Measurements from ENCODE around the gene KCNIP1. TPM values are rescaled to one million over a fixed set of nuclear protein-coding genes. Genes with fewer than 3 reads are reported as not detected.

Gene KCNIP1
- polyA plus RNA-seq, 2 of the 4 experiments (the other 2 are of a cell fraction), result not detected

DNA sequence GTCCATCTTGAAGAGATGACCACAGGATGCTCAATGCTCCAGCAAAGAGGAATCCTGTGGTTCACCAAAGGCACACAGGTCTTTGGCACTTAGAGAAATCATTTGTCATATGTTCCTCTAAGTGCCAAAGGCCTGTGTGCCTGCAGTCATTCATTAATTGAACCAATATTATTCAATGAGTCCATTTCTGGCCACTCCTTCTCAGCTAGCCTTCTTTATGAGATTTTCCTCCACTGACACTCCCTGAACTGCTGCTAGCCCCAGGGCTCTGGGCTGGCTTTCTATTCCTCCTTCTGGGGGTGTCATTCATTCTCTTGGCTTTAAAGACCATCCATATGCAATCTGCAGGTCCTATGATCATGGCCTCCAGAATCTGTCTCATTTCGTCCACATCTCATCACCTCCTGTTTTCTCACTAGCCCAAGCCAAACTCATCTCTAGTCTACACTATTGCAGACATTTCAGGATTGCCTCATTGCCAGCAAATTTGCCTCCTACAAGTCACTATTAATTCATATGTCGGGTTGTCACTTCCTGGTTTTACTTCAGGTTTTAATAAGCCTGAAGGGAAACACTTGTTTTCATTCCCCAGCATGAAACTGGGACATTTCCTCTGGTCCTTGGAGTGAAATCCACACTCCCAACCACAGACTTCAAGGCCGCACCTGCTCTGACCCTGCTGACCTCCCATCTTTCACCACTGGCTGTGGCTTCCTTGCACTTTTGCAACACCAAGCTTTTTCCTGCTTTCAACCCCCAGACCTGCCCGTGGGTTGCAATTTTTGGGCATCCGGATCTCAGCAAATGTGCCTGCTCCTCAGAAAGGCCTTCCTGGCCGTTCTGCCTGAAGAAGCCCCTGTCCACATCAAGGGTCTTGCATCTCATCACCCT is 35.1 kb downstream of the KCNIP1 start:
- CTCF ChIA-PET, result interaction anchor here (1.1 to 1.7 kb wide), 2 partner anchors 9 to 93 kb away, joined by 3 to 4 read pairs; no protein-coding TSS in a partner anchor
- WGBS (ENCODE audit: missing lambda C conversion rate), result 74% methylated on average over 6 of the region's 6 CpGs
- no peak for DNase-seq (ENCODE audit: low read depth in 1 of 2, low spot score in 1 of 2)
- POLR2A ChIA-PET, result no interaction called here
- no peak for ATAC-seq
- TF ChIP-seq EHF (CRISPR knock-in tag; IDR thresholded peaks at IDR 0.05) (no peak), ESRRA (IDR thresholded peaks at IDR 0.05; ENCODE audit: borderline replicate concordance, low read length) (no peak), POLR2A (IDR thresholded peaks at IDR 0.05; ENCODE audit: low read length) (no peak), HOXB5 (CRISPR knock-in tag; IDR thresholded peaks at IDR 0.05) (no peak), PHF8 (IDR thresholded peaks at IDR 0.05; ENCODE audit: borderline replicate concordance, low read depth) (no peak), MAZ (IDR thresholded peaks at IDR 0.05; ENCODE audit: borderline replicate concordance, low read depth, low read length) (no peak), HMGXB4 (CRISPR knock-in tag; IDR thresholded peaks at IDR 0.05; ENCODE audit: borderline replicate concordance) (no peak)
- no peak overlapping the region; the same call in 2 of the 3 replicates for H3K4me2 ChIP-seq
- H3K4me3 ChIP-seq, result no peak overlapping the region
- FAIRE-seq, result no peak
- no peak overlapping the region; a peak in 1 of 6 replicates for H3K27ac ChIP-seq
- H3K9me3 ChIP-seq, result no peaks in the 10 kb centered on the region
- peaks cover 10% of the 10 kb centered on the region for H3K4me1 ChIP-seq

GRCh38 chr5:170540271-170540670 is 36.5 kb downstream of the KCNIP1 start:
- 80% methylated on average over 1 of the region's 1 CpG for WGBS (ENCODE audit: missing lambda C conversion rate)
- no peak for FAIRE-seq
- no peak overlapping the region for H3K27ac ChIP-seq
- CTCF ChIA-PET, result interaction anchor here (1.0 kb wide), 1 partner anchor 105 kb away, joined by 3 read pairs; no protein-coding TSS in a partner anchor
- H3K4me3 ChIP-seq, result no peak overlapping the region
- TF ChIP-seq RFX5 (IDR thresholded peaks at IDR 0.05), result no peak
- TF ChIP-seq HOXA7 (CRISPR knock-in tag; IDR thresholded peaks at IDR 0.05), result no peak
- TF ChIP-seq CEBPB (IDR thresholded peaks at IDR 0.05), result no peak
- TF ChIP-seq CBX2 (IDR thresholded peaks at IDR 0.05; ENCODE audit: borderline replicate concordance, low read depth), result no peak
- no peak for TF ChIP-seq HOXB5 (CRISPR knock-in tag; IDR thresholded peaks at IDR 0.05)
- TF ChIP-seq CHD2 (IDR thresholded peaks at IDR 0.05; ENCODE audit: low read length, partially characterized antibody), result no peak
- no peak for TF ChIP-seq CBX8 (IDR thresholded peaks at IDR 0.05)
- TF ChIP-seq FOSB (CRISPR knock-in tag; IDR thresholded peaks at IDR 0.05), result no peak
- no peak for TF ChIP-seq GATA3 (IDR thresholded peaks at IDR 0.05; ENCODE audit: borderline replicate concordance)
- no peak for TF ChIP-seq EHF (CRISPR knock-in tag; IDR thresholded peaks at IDR 0.05)
- no peak for TF ChIP-seq SREBF2 (IDR thresholded peaks at IDR 0.05)
- no peak for TF ChIP-seq RNF2 (IDR thresholded peaks at IDR 0.05; ENCODE audit: borderline replicate concordance, low read depth)
- no peak for TF ChIP-seq ELK1 (IDR thresholded peaks at IDR 0.05; ENCODE audit: low read depth, low read length)
- no peak for TF ChIP-seq POLR2AphosphoS2 (conservative IDR thresholded peaks at IDR 0.05; ENCODE audit: low read length)
- no peak for TF ChIP-seq RCOR1 (IDR thresholded peaks at IDR 0.05; ENCODE audit: low read depth, low read length)
- no peak for TF ChIP-seq KDM5A (IDR thresholded peaks at IDR 0.05)
- no peak for TF ChIP-seq ZSCAN20 (CRISPR knock-in tag; IDR thresholded peaks at IDR 0.05)
- peaks cover 6% of the 10 kb centered on the region for H3K9me3 ChIP-seq
- DNase-seq (ENCODE audit: low read depth in 1 of 2, low spot score in 1 of 2), result no peak
- POLR2A ChIA-PET, result no interaction called here
- H3K4me2 ChIP-seq, result no peak overlapping the region
- H3K4me1 ChIP-seq, result peaks cover 10% of the 10 kb centered on the region
- no peak for ATAC-seq
